GM18498 (cell line): ENCODE data around the gene PHF21A.
A peak's percentile ranks its signal among the peaks of the same experiment; 100 is the strongest.

Experiments
- ATAC-seq: cut with Tn5 transposase; IDR thresholded peaks from one replicate; pipeline ENCODE4 v1.9.1; 2021; ENCODE audit warnings: mild to moderate bottlenecking, moderate library complexity; ENCODE audit not compliant: unreplicated experiment

The PHF21A gene

GRCh38 chr11:46121301-46121723, at the start of gene PHF21A:
Gene PHF21A, minus strand, starts transcription at chr11:46121454. Its CDS starts 37,235 bp downstream, at chr11:46084219.
- ATAC-seq, result peak; percentile 62

GRCh38 chr11:46170797-46171196, 49.5 kb upstream of the PHF21A start:
- ATAC-seq, result no peak

- no peak for ATAC-seq
Measured at GRCh38 chr11:46162700-46163099, 41.4 kb upstream of the PHF21A start.

- no peak for ATAC-seq
Measured at GRCh38 chr11:46161201-46161600, 39.9 kb upstream of the PHF21A start.

- no peak for ATAC-seq
Measured at GRCh38 chr11:46160100-46160499, 38.8 kb upstream of the PHF21A start.

- ATAC-seq, result no peak
Measured at GRCh38 chr11:46159680-46160079, 38.4 kb upstream of the PHF21A start.

- ATAC-seq, result no peak
Measured at GRCh38 chr11:46149826-46150225, 28.6 kb upstream of the PHF21A start.

GRCh38 chr11:46149342-46149741, 28.1 kb upstream of the PHF21A start:
- ATAC-seq, result no peak

- no peak for ATAC-seq
Measured at GRCh38 chr11:46144741-46145140, 23.5 kb upstream of the PHF21A start.

- ATAC-seq, result no peak
Measured at GRCh38 chr11:46143049-46143806, 22.0 kb upstream of the PHF21A start.

- ATAC-seq, result no peak
Measured at GRCh38 chr11:46142561-46142960, 21.3 kb upstream of the PHF21A start.

GRCh38 chr11:46141597-46141996, 20.3 kb upstream of the PHF21A start:
- ATAC-seq, result no peak

- ATAC-seq, result no peak
Measured at GRCh38 chr11:46134540-46134939, 13.3 kb upstream of the PHF21A start.

GRCh38 chr11:46134061-46134460, 12.8 kb upstream of the PHF21A start:
- ATAC-seq, result no peak

- no peak for ATAC-seq
Measured at GRCh38 chr11:46133119-46133518, 11.9 kb upstream of the PHF21A start.

- ATAC-seq, result no peak
Measured at GRCh38 chr11:46130286-46130940, 9.2 kb upstream of the PHF21A start.

GRCh38 chr11:46129133-46129532, 7.9 kb upstream of the PHF21A start:
- no peak for ATAC-seq

- peak; percentile 76 for ATAC-seq
Measured at GRCh38 chr11:46127150-46127638, 5.9 kb upstream of the PHF21A start.

- ATAC-seq, result no peak
Measured at GRCh38 chr11:46125284-46125683, 4.0 kb upstream of the PHF21A start.

- ATAC-seq, result no peak
Measured at GRCh38 chr11:46122945-46123715, 1.9 kb upstream of the PHF21A start.

- peak; percentile 49 for ATAC-seq
Measured at GRCh38 chr11:46121724-46122477, 647 bp upstream of the PHF21A start.
